Peyer's patch (tissue), 4 donors: ENCODE data around the gene TMEM271. TPM values are rescaled to one million over a fixed set of nuclear protein-coding genes. Genes with fewer than 3 reads are reported as not detected.

Source experiments
- DNase-seq, 3 donors: peaks; one replicate each; pipeline ENCODE4 v3.0.0-alpha.2; 2017 to 2019
- H3K27ac ChIP-seq, 4 donors: fragments of 200-600 bp; sonication (generic); one replicate each; pipeline ENCODE4 v1.5.1; 2016 to 2019
- H3K27me3 ChIP-seq, 2 donors: fragments of 200-600 bp; sonication (generic); one replicate each; pipeline ENCODE4 v1.5.1; 2019
- H3K36me3 ChIP-seq, 3 donors: fragments of 200-600 bp; sonication (generic); one replicate each; pipeline ENCODE4 v1.5.1; 2016 to 2019
- H3K4me1 ChIP-seq, 4 donors: fragments of 200-600 bp; sonication (generic); one replicate each; pipeline ENCODE4 v1.5.1; 2016 to 2019
- H3K4me3 ChIP-seq, 4 donors: fragments of 200-600 bp; sonication (generic); 1 replicate in 3 of 4; 2 replicates in 1 of 4; pipeline ENCODE4 v1.5.1; 2016 to 2019; ENCODE audit warnings: mild to moderate bottlenecking in 1 of 4
- H3K9me3 ChIP-seq, 4 donors: fragments of 200-600 bp; sonication (generic); one replicate each; pipeline ENCODE4 v1.5.1; 2016 to 2019; ENCODE audit warnings: mild to moderate bottlenecking in 1 of 4
- CTCF ChIP-seq, 6 experiments: fragments of 450-650 bp in 4 of 6; fragments of 200-600 bp in 2 of 6; sonication (generic) in 1 of 6; IDR thresholded peaks; one replicate each; pipeline ENCODE4 v1.5.1; 2017 to 2019; ENCODE audit warnings: antibody characterized with exemption in 6 of 6, mild to moderate bottlenecking in 3 of 6, moderate library complexity in 1 of 6
- POLR2A ChIP-seq, 2 donors: fragments of 450-650 bp; IDR thresholded peaks; one replicate each; pipeline ENCODE4 v1.5.1; 2017; ENCODE audit warnings: antibody characterized with exemption in 2 of 2, mild to moderate bottlenecking in 2 of 2, moderate library complexity in 2 of 2
- total RNA-seq, 4 donors: library from RNA; depleted of rRNA; stranded (reverse); fragments of >200 nt; gene quantifications; one replicate each; pipeline ENCODE4 v1.1.0, GENCODE V29; 2016

Gene TMEM271
- total RNA-seq, 4 donors from 2014 or later = not detected

GRCh38 chr4:587671-588350, 11.7 kb upstream of the TMEM271 start:
- H3K27me3 ChIP-seq = no peaks in the 10 kb centered on the region
- no peaks in the 10 kb centered on the region for H3K4me1 ChIP-seq
- TF ChIP-seq CTCF (IDR thresholded peaks at IDR 0.05) (no peak), POLR2A (IDR thresholded peaks at IDR 0.05) (no peak)
- H3K9me3 ChIP-seq = peaks cover 0 to 9% (median 0%) of the 10 kb centered on the region in 4 donors
- H3K27ac ChIP-seq = no peak overlapping the region
- no peaks in the 10 kb centered on the region for H3K36me3 ChIP-seq
- no peak for DNase-seq
- H3K4me3 ChIP-seq = no peak overlapping the region

DNA sequence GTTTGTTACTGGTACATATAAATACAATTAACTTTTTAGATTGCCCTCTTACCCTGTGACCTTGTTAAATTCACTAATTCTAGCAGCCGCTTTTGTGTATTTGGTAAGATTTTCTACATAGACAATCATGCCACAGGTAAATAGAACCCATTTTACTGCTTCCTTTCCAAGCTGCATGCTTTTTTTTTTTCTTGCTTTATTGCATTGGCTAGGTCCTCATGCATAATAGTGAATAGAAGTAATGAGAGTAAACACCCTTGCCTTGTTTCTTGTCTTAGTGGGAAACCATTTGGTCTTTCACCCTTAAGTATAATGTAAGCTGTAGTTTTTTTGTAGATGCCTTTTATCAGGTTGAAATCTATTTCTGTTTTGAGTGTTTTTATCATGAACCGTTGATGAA, 7.7 kb upstream of the TMEM271 start:
- no peaks in the 10 kb centered on the region for H3K36me3 ChIP-seq
- H3K27me3 ChIP-seq = no peaks in the 10 kb centered on the region
- no peaks in the 10 kb centered on the region for H3K4me1 ChIP-seq

DNA sequence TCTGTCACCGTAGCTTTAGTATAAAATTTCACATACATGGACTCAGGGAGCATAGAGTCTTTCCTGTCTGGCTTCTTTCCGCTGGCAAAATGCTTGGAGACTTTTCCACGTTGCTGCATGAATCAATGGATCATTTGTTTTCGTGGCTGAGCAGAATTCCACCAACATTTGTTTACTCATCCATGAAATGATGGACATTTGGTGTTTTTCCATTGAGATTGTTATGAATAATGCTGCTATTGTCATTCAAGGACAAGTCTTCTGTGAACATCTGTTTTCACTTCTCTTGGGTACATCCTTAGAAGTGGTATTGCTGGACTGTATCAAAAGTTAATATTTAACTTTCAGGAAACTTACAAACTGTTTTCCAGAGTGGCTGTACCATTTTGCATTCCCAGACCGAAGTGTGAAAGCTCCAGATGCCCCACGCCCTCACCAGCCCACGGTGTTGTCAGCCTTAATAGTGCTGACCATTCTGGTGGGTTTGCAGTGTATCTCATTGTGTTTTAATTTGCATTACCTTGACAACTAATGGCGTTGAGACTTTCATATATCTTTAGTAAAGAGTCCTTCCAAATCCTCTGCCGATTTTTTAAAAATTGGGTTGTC, 5.8 kb upstream of the TMEM271 start:
- DNase-seq = no peak
- H3K4me1 ChIP-seq = peaks cover 0 to 7% (median 0%) of the 10 kb centered on the region in 4 donors
- H3K9me3 ChIP-seq = peaks cover 0 to 9% (median 0%) of the 10 kb centered on the region in 4 donors
- no peaks in the 10 kb centered on the region for H3K36me3 ChIP-seq
- no peak overlapping the region for H3K4me3 ChIP-seq
- no peak overlapping the region for H3K27ac ChIP-seq
- TF ChIP-seq CTCF (IDR thresholded peaks at IDR 0.05) (no peak), POLR2A (IDR thresholded peaks at IDR 0.05) (no peak)
- peaks cover 0 to 12% of the 10 kb centered on the region in 2 donors for H3K27me3 ChIP-seq

More for the DNA sequence above, 7.7 kb upstream of the TMEM271 start:
- Histone ChIP-seq H3K27ac (no peak overlapping the region), H3K9me3 (peaks cover 0 to 9% (median 0%) of the 10 kb centered on the region in 4 donors), H3K4me3 (no peak overlapping the region)
- DNase-seq = no peak
- TF ChIP-seq POLR2A (IDR thresholded peaks at IDR 0.05) (no peak), CTCF (IDR thresholded peaks at IDR 0.05) (no peak)

GRCh38 chr4:581181-581580, 5.1 kb upstream of the TMEM271 start:
- Histone ChIP-seq H3K4me1 (peaks cover 0 to 7% (median 0%) of the 10 kb centered on the region in 4 donors), H3K27me3 (peaks cover 0 to 16% of the 10 kb centered on the region in 2 donors), H3K4me3 (no peak overlapping the region), H3K36me3 (no peaks in the 10 kb centered on the region), H3K27ac (no peak overlapping the region), H3K9me3 (peaks cover 0 to 9% (median 0%) of the 10 kb centered on the region in 4 donors)
- DNase-seq = no peak
- TF ChIP-seq CTCF (IDR thresholded peaks at IDR 0.05) = no peak
- no peak for TF ChIP-seq POLR2A (IDR thresholded peaks at IDR 0.05)

GRCh38 chr4:579543-580175, 3.6 kb upstream of the TMEM271 start:
- no peak for DNase-seq
- Histone ChIP-seq H3K4me3 (no peak overlapping the region), H3K27me3 (peaks cover 0 to 19% of the 10 kb centered on the region in 2 donors), H3K36me3 (no peaks in the 10 kb centered on the region), H3K9me3 (peaks cover 0 to 9% (median 1%) of the 10 kb centered on the region in 4 donors), H3K4me1 (peaks cover 0 to 11% (median 3%) of the 10 kb centered on the region in 4 donors), H3K27ac (no peak overlapping the region)
- no peak for TF ChIP-seq CTCF (IDR thresholded peaks at IDR 0.05)
- no peak for TF ChIP-seq POLR2A (IDR thresholded peaks at IDR 0.05)
